SHP77 treated with DMSO at 0.1 percent for 48 hours (cell line): ENCODE results near the gene IL6ST.
"Not testable (repeated sequence)": the region's sequence is repeated elsewhere in the genome, so short reads cannot be mapped to it uniquely, and the experiment has no call there.

ENCODE experiments used
- DNase-seq: peaks from one replicate; lab custom pipeline; 2025; lab: John Stamatoyannopoulos, UW

The IL6ST gene

GRCh38 chr5:55994495-55994997 lies at the start of gene IL6ST:
Gene IL6ST, minus strand, starts transcription at chr5:55994963. Its CDS starts 18,685 bp downstream, at chr5:55976278.
- DNase-seq, result peak; percentile 67

DNA sequence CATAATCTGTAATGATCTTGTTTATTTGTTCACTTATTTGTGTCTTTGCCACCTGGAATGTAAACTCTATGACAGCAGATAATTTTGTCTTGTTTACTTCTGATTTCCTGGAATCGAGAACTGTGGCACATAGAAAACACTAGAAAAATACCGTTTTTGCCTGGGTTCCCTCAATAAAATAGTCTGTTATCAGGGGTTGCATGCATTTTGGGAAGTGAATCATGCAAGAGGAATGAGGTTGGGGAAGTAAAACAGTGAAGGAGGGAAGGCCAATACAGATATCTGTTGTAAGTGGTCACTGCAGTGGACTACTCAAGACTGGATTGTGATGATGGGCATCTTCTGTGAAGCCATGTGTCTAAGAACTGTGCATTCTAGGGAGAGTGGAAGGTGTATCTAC lies 45.2 kb upstream of the IL6ST start:
- DNase-seq, result no peak

GRCh38 chr5:56038206-56038605 lies 43.4 kb upstream of the IL6ST start:
- not testable (repeated sequence) for DNase-seq

DNA sequence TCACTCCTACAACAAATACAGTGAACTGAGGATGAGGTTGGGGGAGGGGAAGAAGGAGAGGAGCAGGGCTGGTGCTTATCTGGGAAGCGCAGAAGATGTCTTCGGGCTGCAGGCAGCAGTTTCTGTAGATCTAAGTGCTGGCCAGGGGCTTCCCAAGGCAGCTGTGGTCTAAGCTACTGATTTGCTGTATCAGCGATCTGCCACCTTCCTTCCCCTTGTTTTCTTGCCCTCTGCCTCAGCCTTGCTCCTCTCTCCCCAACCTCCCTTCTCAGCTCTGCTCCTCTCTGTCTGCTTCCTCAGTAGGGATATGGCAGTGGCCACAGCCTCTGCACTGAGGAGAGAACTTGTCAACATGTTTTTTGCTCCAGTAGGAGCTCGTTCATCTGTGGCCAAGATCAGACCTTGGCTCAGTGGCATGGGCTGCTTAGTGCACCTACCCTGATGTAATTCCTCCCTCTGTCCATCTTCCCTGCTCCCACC lies 42.8 kb upstream of the IL6ST start:
- DNase-seq, result no peak

- DNase-seq, result not testable (repeated sequence)
Observed at GRCh38 chr5:56035394-56035793, 40.6 kb upstream of the IL6ST start.

DNA sequence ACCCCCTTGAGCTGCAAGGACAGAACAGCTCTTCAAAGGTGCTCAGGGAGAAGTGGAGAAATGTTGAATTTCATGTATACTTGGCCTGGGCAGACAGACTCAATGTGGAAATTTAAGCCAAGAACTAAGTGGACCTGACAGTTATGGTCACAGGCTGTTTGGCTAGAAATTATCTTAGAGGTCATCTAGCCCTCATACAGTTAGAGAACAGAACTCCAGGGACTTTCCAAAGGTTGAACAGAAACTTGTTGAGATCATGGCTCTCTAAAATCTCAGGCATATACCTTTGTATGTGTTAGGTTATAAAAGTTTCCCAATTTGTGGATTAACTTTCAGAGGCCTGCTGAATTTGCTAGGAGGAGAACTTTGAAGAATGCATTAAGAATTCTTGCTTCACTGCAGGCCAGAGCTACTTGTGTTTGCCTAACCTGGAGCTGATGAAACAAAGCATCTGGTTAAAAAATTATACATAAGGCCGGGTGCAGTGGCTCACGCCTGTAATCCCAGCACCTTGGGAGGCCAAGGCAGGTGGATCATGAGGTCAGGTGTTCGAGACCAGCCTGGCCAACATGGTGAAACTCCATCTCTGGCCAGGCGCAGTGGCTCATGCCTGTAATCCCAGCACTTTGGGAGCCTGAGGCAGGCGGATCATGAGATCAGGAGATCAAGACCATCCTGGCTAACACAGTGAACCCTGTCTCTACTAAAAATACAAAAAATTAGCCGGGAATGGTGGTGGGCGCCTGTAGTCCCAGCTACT lies 35.3 kb upstream of the IL6ST start:
- not testable (repeated sequence) for DNase-seq

GRCh38 chr5:56029457-56029856 lies 34.7 kb upstream of the IL6ST start:
- DNase-seq, result no peak

DNA sequence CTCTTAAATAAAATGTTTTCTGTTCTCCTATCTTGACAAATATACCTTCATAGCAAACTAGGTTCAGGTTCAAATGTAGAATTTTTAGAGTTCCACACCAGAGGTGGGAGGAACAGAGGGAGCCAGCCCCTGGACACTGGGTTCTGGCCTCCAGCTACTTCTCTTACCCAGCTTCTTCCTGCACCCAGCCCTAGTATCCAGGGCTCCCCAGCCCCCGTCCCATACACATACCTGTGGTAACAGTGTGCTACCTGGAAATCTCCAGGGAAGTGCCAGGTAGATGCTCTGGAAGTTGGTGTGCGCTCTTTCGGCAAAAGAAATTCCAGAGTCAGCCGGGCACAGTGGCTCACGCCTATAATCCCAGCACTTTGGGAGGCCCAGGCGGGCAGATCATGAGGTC lies 33.9 kb upstream of the IL6ST start:
- DNase-seq, result no peak

DNA sequence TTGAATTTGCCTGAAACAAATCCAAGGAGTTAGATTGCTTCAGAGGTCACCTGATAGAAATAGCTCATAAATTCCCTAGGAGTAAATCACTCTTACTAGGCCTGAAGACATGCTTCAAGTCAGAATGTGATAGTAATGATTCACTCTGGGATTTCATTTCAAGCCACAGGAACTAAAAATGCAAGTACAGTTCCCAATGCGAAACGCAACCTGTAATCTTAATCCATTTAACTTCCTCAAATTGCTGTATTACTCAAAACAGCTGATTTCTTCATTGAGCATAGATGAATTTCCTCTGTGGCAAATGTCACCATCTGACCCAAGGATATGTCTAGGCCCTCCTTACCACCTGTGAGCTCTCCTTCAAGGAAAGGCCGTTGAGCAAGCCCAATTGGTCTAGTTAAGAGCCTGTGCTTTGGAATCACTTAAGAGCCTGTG lies 32.1 kb upstream of the IL6ST start:
- no peak for DNase-seq

DNA sequence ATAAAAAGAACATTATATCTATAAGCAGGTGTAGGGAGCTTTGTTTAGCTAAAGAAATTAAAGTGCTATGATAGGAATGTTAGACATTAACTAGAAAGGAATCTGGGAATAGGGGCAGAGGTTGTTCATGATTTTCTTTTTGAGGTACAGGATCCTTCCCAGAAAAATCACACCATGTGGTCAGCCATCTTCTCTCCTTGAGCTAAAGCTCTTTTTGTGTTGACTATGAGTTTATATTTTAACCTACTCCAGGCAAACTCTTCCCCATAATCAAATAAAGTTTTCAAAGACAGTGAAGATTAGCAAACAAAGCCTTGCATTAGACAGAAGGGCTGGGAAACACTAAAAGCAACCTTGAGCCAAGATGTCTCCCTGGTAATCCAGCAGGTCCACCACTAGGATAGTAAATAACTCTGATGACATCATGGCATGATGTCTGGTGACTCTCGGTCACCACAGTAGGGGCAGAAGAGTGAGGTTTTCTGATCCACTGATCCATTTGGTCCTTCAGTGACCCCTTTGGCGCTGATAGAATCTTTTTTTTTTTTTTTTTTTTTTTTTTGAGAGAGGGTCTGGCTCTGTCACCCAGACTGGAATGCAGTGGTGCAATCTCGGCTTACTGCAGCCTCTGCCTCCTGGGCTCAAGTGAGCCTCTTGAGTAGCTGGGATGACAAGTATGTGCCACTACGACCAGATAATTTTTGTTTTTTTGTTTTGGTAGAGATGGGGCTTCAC lies 30.6 kb upstream of the IL6ST start:
- DNase-seq, result no peak

- DNase-seq, result no peak
Observed at GRCh38 chr5:56024810-56025150, 30.0 kb upstream of the IL6ST start.

DNA sequence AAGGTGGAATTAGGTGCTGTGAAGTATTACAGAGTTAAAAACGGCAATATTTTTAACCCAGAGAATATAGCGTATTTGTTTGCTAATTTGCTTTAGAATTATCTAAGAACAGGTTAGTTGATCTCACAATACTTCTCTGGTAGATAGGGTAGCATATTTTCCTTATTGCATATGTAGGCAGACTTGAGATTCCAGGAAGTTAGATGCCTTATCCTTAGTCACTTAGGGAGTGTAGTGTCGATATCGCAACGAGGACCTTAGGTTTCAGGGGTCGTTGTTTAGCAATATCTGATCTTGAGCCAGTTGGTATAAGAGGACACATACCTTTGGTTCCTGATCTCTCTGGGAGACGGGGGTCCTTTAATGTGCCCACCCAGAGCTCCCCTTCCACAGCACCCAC lies 28.5 kb upstream of the IL6ST start:
- no peak for DNase-seq

GRCh38 chr5:56019306-56020272 lies 24.8 kb upstream of the IL6ST start:
- DNase-seq, result no peak

DNA sequence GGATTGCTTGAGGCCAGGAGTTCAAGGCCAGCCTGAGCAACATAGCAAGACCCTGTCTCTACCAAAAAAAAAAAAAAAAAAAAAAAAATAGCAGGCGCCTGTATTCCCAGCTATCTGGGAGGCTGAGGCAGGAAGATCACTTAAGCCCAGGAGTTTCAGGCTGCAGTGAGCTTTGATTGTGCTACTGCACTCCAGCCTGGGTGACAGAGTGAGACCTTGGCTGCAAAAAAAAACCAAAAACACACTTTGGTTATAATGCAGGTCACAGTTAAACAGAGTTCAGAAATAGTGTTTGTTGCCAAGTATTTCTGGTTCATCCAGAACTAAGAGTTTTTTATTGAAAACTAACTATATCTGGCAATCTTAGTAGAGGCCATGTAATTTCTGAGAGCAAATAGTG lies 24.1 kb upstream of the IL6ST start:
- no peak for DNase-seq

- not testable (repeated sequence) for DNase-seq
Observed at GRCh38 chr5:56014701-56015100, 19.9 kb upstream of the IL6ST start.

DNA sequence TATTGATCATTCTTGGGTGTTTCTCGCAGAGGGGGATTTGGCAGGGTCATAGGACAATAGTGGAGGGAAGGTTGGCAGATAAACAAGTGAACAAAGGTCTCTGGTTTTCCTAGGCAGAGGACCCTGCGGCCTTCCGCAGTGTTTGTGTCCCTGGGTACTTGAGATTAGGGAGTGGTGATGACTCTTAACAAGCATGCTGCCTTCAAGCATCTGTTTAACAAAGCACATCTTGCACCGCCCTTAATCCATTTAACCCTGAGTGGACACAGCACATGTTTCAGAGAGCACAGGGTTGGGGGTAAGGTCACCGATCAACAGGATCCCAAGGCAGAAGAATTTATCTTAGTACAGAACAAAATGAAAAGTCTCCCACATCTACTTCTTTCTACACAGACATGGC lies 19.2 kb upstream of the IL6ST start:
- DNase-seq, result not testable (repeated sequence)

DNA sequence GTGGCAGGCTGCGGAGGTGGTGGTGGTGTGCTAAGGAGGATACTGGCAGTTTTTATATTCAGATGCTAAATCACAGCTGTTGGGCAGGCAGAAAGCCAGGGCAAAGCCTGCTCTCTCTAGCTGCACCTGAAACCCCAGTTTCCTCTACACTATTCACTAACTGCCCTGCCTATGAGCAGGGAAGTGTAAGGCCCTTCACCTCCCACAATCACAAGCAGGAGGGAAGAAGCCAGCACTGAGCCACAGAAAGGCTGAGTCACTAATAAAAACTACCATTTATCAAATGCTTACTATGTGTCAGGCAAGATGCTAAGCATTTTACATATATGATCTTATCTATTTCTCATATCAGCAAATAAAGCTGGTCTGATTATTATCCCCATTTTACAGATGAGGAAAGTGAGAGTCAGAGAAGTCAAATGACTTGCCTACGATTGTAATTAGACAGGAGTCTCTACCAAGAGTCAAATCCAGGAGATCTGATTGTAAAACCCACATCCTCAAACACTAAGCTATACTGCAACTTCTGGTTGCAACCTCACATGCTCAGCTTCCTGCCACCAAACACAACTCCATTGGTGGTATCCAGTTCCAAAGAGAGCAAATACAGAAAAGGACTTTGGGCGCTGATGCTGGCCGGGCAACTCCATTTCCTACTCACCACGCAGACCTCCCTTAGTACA lies 17.7 kb upstream of the IL6ST start:
- no peak for DNase-seq

DNA sequence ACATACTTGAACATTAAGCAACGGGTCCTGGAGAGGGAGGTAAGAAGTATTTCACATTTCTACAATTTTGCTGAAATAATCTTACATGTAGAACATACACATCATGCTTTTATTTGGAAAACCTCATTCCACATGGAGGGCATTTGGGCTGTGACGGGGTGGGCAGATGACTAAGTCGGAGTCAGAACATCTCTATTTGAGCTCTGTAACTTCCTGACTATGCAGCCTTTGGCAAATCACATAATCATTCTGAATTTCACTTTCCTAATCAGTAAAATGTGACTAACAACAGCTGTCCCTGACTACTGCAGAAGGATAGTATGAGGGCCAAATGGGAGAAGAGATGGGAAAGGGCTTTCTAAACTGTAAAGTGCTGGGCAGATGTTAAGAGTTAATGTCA lies 17.1 kb upstream of the IL6ST start:
- no peak for DNase-seq

- no peak for DNase-seq
Observed at GRCh38 chr5:56010431-56010830, 15.7 kb upstream of the IL6ST start.

DNA sequence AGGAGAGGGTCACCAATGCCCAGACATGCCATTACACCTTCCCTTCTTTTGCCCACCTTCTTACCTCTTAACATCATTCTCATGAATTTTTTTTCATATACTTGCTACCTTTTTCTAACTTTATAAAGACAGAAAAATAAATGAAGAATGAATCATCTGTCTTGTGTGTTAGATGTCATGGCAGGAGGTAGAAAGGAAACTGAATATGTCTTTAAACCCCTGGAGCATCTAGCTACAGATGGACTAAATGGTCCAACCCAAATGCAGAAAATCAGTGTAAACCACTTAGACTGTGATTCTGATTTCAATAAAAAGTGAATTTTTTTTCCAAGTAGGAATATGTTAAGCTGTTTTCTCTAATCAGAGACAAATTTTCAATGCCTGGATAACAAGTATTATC lies 11.8 kb upstream of the IL6ST start:
- no peak for DNase-seq

- DNase-seq, result no peak
Observed at GRCh38 chr5:56006094-56006493, 11.3 kb upstream of the IL6ST start.
